Measurements from ENCODE around the gene MPP7.
"Not testable (repeated sequence)": the region's sequence is repeated elsewhere in the genome, so short reads cannot be mapped to it uniquely, and the experiment has no call there.

Gene MPP7

DNA sequence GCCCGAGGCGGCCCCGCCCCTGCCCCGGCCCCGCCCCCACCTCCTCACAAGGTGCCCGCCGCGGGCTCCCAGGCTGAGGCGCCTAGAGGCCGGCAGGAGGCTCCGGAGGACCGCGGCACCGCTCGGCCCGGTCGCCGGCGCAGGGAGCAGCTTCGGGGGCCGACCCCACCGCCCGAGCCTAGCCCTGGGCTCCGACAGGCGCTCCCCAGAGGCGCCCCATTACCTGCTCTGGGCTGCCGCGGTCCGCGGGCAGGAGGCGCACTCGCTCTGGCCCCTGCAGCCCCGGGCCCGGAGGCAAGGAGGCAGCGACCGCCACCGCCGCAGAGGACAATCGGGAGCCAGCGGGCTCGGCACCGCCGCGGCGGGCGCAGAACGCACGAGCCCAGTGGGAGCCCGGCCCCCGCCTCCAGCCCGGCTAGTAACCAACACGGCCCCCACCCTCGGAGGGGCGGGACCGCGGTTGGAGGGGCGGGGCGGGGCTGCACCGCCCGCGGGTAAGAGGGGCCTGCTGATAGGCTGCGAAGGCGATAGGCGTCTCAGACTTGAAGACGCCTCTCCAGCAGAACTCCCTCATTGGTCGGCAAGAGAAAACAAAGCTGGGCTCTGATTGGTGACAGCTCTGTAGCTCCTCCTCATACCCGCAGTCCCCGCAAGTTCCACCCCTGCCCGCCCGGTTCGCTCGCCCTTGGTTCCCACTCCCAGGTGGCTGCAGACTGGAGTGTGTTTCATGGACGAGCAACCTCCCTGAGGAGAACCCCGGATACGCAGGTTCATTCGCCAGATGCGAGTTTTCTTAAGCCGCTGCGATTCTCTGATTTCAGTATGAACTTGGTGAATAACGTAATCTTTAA is at the start of gene MPP7:
Gene MPP7, minus strand, starts transcription at position 427 of the 851 bp plus-strand sequence. CDS start 64,460 bp downstream, outside the sequence.
- peak within 1 kb of the TSS; percentile 55 for H3K4me3 ChIP-seq (ENCODE audit: low read depth, low read length)
- DNase-seq (ENCODE audit: low read depth, low spot score): peak; percentile 98
- in situ Hi-C loops (cut with HindIII; ENCODE audit: low sequenced_read_pairs): no loop called here
- TF ChIP-seq, protein P1, sequence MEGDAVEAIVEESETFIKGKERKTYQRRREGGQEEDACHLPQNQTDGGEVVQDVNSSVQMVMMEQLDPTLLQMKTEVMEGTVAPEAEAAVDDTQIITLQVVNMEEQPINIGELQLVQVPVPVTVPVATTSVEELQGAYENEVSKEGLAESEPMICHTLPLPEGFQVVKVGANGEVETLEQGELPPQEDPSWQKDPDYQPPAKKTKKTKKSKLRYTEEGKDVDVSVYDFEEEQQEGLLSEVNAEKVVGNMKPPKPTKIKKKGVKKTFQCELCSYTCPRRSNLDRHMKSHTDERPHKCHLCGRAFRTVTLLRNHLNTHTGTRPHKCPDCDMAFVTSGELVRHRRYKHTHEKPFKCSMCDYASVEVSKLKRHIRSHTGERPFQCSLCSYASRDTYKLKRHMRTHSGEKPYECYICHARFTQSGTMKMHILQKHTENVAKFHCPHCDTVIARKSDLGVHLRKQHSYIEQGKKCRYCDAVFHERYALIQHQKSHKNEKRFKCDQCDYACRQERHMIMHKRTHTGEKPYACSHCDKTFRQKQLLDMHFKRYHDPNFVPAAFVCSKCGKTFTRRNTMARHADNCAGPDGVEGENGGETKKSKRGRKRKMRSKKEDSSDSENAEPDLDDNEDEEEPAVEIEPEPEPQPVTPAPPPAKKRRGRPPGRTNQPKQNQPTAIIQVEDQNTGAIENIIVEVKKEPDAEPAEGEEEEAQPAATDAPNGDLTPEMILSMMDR (IDR thresholded peaks at IDR 0.05; ENCODE audit: low read depth, low read length): peak; percentile 32

DNA sequence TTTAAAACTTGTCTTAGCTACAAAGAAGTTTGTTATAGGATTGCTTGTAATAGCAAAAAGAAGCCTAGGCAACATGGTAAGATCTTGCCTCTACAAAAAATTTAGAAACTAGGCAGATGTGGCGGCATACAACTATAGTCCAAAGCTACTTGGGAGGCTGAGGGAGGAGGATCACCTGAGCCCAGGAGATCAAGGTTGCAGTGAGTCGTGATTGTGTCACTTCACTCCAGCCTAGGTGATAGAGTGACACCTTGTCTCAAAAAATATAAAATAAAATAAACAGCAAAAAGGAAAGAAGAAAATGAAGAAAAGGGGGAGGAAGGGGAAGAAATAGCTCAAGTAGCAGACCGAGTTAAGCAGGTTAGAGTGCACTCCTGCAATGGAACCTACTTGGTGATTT is 47.0 kb upstream of the MPP7 start:
- in situ Hi-C loops (cut with HindIII; ENCODE audit: low sequenced_read_pairs): no loop called here
- no peak overlapping the region for H3K4me3 ChIP-seq (ENCODE audit: low read depth, low read length)
- DNase-seq (ENCODE audit: low read depth, low spot score): no peak
- TF ChIP-seq, protein P1 (IDR thresholded peaks at IDR 0.05; ENCODE audit: low read depth, low read length): no peak

DNA sequence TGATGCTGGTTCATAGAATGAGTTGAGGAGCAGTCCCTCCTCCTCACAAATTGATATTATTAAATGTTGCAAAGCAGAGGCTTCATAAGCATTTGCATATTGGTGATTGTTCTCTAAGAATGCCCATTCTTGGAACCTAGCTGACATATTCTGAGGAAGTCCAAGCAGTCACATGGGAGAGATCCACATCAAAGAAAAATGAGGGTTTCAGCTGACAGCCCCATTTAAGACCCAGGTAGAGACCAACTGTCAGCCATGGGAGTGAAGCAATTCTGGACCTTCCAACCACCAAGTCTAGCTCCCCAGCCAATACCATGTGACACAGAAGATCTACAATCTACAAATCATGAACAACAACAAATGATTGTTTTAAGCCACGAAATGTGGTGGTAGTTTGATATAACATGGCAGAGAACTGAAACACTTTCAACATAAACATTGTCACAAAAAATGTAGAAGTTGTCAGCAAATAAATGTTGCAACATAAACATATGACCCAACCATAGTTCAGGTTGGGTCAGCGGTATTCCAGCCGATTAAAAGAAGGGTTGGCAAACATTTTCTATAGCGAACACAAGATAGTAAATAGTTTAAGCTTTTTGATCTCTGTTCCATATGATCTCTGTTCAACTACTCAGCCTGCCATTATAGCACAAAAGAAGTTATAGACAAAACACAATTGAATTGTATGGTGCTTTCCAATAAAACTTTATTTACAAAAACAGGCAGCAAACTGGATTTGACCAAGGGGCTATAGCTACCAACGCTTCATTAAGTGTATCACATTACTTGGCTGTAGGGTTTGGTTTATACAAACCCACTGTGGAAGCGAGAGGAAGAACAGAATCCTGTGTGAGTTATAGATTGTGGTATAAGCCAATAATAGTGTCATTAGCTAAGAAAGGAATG is 41.4 kb upstream of the MPP7 start:
- DNase-seq (ENCODE audit: low read depth, low spot score): no peak
- H3K4me3 ChIP-seq (ENCODE audit: low read depth, low read length): no peak overlapping the region
- in situ Hi-C loops (cut with HindIII; ENCODE audit: low sequenced_read_pairs): no loop called here
- TF ChIP-seq, protein P1 (IDR thresholded peaks at IDR 0.05; ENCODE audit: low read depth, low read length): no peak

DNA sequence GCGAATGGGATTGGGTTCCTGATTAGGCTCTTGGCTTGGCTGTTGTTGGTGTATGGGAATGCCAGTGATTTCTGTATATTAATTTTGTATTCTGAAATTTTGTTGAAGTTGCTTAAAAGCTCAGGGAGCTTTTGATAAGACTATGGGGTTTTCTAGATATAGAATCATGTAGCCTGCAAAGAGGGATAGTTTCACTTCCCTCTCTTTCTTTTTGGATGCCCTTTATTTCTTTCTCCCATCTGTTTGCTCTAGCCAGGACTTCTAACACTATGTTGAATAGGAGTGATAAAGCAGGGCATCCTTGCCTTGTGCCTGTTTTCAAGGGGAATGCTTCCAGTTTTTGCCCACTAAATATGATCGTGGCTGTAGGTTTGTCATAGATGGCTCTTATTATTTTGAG is 40.4 kb upstream of the MPP7 start:
- no peak for DNase-seq (ENCODE audit: low read depth, low spot score)
- TF ChIP-seq, protein P1 (IDR thresholded peaks at IDR 0.05; ENCODE audit: low read depth, low read length): no peak
- no peak overlapping the region for H3K4me3 ChIP-seq (ENCODE audit: low read depth, low read length)
- in situ Hi-C loops (cut with HindIII; ENCODE audit: low sequenced_read_pairs): no loop called here

DNA sequence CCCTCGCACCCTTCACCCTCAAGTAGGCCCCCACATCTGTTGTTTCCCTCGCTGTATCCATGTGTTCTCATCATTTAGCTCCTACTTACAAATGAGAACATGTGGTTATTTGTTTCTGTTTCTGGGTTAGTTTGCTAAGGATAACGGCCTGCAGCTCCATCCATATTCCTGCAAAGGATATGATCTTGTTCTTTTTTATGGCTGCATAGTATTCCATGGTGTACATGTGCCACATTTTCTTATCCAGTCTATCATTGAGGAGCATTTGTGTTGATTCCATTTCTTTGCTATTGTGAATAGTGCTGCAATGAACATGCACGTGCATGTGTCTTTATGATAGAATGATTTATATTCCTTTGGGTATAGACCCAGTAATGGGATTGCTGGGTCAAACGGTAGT is 38.8 kb upstream of the MPP7 start:
- H3K4me3 ChIP-seq (ENCODE audit: low read depth, low read length); DNase-seq (ENCODE audit: low read depth, low spot score); in situ Hi-C loops (cut with HindIII; ENCODE audit: low sequenced_read_pairs): not testable (repeated sequence)

DNA sequence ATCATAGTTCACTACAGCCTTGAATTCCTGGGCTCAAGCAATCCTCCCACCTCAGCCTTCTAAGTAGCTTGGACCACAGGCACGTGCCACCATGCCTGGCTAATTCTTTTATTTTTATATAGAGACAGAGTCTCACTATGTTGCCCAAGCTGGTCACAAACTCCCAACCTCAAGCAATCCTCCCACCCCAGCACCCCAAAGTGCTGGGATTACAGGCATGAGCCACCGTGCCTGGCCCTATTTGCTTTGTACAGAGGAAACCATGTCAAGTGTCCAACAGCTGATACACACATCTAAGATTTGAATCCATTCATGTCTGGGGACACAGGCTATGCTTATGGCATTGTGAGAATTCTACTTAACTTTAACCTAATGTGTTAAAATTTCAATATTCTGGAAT is 29.9 kb upstream of the MPP7 start:
- DNase-seq (ENCODE audit: low read depth, low spot score): no peak
- no peak overlapping the region for H3K4me3 ChIP-seq (ENCODE audit: low read depth, low read length)
- TF ChIP-seq, protein P1 (IDR thresholded peaks at IDR 0.05; ENCODE audit: low read depth, low read length): no peak
- in situ Hi-C loops (cut with HindIII; ENCODE audit: low sequenced_read_pairs): no loop called here

Measured in astrocyte of the spinal cord (primary cell).